Breast epithelium (tissue), 3 donors: ENCODE results near the gene ASIC4.

Experiments
- POLR2A ChIP-seq: fragments of 450-650 bp; IDR thresholded peaks from one replicate; pipeline ENCODE4 v1.6.1; 2016; ENCODE audit warnings: antibody characterized with exemption, mild to moderate bottlenecking, moderate library complexity
- POLR2AphosphoS5 ChIP-seq, 3 donors: sonication (generic); formaldehyde crosslinking; IDR thresholded peaks; one replicate each; pipeline ENCODE4 v1.6.1; 2017; ENCODE audit warnings: antibody characterized with exemption in 3 of 3
- TF ChIP-seq, protein P1 (sequence below), 3 donors: fragments of 450-650 bp; IDR thresholded peaks; one replicate each; pipeline ENCODE4 v1.5.1; 2016 to 2017; ENCODE audit warnings: antibody characterized with exemption in 3 of 3, mild to moderate bottlenecking in 3 of 3, moderate library complexity in 3 of 3

- TF ChIP-seq, protein P1, sequence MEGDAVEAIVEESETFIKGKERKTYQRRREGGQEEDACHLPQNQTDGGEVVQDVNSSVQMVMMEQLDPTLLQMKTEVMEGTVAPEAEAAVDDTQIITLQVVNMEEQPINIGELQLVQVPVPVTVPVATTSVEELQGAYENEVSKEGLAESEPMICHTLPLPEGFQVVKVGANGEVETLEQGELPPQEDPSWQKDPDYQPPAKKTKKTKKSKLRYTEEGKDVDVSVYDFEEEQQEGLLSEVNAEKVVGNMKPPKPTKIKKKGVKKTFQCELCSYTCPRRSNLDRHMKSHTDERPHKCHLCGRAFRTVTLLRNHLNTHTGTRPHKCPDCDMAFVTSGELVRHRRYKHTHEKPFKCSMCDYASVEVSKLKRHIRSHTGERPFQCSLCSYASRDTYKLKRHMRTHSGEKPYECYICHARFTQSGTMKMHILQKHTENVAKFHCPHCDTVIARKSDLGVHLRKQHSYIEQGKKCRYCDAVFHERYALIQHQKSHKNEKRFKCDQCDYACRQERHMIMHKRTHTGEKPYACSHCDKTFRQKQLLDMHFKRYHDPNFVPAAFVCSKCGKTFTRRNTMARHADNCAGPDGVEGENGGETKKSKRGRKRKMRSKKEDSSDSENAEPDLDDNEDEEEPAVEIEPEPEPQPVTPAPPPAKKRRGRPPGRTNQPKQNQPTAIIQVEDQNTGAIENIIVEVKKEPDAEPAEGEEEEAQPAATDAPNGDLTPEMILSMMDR (IDR thresholded peaks at IDR 0.05), result no peak
- no peak for TF ChIP-seq POLR2AphosphoS5 (IDR thresholded peaks at IDR 0.05)
- no peak for TF ChIP-seq POLR2A
These were observed 35.4 kb upstream of the ASIC4 start for GRCh38 chr2:219478916-219479315.
